Stimulated activated CD4-positive, alpha-beta T cell treated with anti-CD3 and anti-CD28 coated beads, Interleukin-1b, Interleukin-23, amount 100 ng/mL, for 48 hours (primary cell): ENCODE measurements around the gene MAGED4.
"Not testable (repeated sequence)": the region's sequence is repeated elsewhere in the genome, so short reads cannot be mapped to it uniquely, and the experiment has no call there.

ENCODE experiments used
- DNase-seq: peaks from one replicate; pipeline ENCODE4 v3.0.0-alpha.2; 2020

Gene MAGED4, protein sequence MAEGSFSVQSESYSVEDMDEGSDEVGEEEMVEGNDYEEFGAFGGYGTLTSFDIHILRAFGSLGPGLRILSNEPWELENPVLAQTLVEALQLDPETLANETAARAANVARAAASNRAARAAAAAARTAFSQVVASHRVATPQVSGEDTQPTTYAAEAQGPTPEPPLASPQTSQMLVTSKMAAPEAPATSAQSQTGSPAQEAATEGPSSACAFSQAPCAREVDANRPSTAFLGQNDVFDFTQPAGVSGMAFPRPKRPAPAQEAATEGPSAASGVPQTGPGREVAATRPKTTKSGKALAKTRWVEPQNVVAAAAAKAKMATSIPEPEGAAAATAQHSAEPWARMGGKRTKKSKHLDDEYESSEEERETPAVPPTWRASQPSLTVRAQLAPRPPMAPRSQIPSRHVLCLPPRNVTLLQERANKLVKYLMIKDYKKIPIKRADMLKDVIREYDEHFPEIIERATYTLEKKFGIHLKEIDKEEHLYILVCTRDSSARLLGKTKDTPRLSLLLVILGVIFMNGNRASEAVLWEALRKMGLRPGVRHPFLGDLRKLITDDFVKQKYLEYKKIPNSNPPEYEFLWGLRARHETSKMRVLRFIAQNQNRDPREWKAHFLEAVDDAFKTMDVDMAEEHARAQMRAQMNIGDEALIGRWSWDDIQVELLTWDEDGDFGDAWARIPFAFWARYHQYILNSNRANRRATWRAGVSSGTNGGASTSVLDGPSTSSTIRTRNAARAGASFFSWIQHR

DNA sequence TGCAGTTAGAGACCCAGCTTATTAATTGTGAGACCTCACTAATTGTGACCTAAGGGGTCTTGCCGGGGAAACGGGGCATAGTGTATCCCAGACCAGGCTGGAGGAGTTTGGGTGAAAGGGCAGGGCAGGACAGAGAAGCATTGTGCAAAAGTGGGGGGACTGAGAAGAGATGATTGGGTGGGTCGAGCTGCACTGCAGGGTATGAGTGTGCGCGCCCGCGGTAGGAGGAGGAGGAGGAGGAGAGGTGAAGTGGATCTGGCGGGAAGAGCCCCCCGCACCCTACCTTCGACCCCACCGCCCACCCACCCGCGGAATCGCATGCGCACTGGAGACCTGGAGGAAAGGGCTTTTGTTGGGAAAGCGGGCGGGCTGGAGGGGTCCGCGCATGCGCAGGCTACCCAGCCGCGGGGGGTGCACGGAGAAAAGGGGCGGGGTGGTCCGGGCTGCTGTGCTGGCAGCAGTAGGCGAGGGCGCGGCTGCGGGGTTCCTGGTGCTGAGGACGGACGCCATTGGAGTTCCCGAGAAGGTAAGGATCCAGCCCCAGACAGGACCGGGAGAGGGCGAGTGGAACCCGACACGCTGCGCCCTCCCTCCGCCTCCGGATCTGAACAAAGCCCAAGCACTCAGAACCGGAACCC, at the start of gene MAGED4:
Gene MAGED4, plus strand, starts transcription at position 449 of the 638 bp plus-strand sequence. CDS start 1,035 bp downstream, outside the sequence.
- not testable (repeated sequence) for DNase-seq

DNA sequence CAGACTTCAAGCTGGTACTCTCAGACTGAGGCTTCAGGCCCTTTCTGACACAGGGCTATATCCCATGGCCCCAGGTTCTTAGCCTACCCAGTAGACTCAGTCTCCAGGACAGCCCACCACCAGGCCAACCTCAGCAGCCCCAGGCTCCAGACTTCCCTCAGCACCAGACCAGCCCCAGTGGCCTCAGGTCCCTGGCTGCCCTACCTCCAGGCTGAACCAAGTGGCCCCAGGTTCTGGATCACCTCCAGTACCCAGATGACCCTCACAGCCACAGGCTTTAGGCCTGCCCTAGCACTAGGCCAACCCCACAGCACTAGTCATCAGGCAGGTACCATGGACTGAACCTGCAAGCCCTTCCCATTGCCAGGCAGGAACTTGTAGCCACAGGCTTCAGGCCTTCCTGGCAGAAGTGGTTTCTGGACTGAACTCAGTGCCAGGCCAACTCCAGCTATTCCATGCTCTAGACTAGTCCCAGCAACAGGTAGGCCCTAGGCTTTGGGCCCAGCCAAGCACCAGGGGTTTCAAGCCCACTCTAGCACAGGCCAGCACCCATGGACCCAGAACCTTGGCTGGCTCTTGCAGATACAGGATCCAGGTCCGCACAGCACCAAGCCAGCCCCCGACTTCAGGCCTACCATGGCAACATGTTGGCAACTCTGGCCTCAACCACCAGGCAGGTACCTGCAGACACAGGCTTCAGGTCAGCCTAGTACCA, 45.7 kb upstream of the MAGED4 start:
- no peak for DNase-seq

DNA sequence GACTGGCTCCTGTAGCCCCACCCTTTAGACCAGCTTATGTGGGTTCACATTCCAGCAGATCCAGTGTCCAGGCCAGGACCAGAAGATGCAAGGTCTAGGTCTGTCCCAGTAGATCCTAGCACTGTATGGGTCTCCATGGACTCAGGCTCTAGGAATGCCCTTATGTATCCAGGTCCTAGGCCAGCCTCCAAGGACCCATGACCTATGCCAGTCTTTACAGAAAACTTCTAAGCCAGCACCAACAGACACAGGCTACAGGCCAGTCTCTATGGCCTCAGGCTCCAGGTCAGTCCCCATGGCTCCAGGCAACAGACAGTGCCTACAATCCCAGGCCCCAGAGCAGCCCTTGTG, 45.2 kb upstream of the MAGED4 start:
- no peak for DNase-seq

DNA sequence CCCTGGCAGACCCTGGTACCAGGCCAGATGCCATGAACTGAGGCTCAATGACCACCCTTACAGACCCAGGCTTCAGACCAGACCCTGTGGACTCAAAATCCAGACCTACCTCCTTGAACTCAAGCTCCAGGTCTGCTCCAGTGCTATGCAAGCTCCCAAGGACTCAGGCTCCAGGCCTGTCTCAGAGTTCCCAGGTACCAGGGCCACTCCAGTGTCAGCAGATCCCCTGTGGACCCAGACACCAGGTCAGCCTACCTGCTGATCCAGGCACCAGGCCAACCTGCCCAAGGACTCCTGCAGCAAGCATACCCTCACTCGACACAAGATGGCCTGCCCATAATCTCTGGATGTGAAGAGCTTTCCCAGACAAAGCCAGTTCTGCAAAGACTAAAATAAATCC, 44.7 kb upstream of the MAGED4 start:
- no peak for DNase-seq

DNA sequence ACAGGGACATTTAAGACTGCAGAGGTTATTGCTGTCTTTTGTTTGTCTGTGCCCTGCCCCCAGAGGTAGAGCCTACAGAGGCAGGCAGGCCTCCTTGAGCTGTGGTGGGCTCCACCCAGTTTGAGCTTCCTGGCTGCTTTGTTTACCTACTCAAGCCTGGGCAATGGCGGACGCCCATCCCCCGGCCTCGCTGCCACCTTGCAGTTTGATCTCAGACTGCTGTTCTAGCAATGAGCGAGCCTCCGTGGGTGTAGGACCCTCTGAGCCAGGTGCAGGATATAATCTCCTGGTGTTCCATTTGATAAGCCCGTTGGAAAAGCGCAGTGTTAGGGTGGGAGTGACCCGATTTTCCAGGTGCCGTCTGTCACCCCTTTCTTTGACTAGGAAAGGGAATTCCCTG, 34.0 kb upstream of the MAGED4 start:
- DNase-seq: not testable (repeated sequence)

DNA sequence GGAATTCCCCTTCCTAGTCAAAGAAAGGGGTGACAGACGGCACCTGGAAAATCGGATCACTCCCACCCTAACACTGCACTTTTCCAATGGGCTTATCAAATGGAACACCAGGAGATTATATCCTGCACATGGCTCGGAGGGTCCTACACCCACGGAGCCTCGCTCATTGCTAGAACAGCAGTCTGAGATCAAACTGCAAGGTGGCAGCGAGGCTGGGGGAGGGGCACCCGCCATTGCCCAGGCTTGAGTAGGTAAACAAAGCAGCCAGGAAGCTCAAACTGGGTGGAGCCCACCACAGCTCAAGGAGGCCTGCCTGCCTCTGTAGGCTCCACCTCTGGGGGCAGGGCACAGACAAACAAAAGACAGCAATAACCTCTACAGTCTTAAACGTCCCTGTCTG, 24.5 kb upstream of the MAGED4 start:
- not testable (repeated sequence) for DNase-seq

DNA sequence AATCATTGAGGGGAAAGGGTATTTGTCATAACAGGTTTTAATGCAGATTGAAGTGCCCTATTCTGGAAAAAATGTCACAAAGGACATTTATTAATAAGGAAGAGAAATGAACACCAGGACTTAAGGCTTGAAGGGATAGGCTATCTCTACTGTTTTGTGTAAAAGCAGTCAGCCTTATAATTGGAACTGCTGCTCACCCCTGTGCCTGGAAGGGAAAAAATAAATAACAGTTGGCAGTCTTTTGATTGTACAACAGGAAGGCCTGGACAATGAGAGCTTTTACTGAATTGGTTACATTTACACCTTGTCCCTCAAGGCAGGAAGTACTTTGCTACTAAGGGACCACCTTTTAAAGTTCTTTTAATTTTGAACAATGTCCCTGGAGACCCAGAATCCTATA, 17.8 kb upstream of the MAGED4 start:
- DNase-seq: no peak

DNA sequence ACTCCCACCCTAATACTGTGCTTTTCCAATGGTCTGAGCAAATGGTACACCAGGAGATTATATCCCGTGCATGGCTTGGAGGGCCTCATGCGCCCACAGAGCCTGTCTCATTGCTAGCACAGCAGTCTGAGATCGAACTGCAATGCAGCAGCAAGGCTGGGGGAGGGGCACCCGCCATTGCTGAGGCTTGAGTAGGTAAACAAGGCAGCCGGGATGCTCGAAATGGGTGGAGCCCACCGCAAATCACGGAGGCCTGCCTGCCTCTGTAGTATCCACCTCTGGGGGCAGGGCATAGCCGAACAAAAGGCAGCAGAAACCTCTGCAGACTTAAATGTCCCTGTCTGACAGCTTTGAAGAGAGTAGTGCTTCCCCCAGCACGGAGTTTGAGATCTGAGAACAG, 13.6 kb upstream of the MAGED4 start:
- DNase-seq: not testable (repeated sequence)

DNA sequence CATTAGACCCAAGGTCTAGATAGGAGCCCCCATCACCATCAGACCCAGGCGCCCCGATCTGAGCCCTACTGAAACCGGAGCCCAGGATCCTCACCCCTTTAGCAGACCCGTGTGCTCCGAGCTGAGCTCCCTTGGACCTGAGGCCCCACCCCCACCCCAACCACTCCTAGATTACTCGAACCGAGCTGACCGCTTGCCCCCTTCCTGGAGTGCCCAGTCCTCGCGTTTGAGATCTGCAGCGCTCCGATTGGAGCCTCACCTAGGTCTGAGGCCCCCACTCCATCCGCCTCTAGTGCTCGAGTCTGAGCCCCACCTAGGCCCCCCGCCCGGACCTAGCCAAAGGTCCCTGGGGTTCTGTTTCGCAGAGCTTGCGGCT, 378 bp downstream of the MAGED4 start:
- DNase-seq: not testable (repeated sequence)

DNA sequence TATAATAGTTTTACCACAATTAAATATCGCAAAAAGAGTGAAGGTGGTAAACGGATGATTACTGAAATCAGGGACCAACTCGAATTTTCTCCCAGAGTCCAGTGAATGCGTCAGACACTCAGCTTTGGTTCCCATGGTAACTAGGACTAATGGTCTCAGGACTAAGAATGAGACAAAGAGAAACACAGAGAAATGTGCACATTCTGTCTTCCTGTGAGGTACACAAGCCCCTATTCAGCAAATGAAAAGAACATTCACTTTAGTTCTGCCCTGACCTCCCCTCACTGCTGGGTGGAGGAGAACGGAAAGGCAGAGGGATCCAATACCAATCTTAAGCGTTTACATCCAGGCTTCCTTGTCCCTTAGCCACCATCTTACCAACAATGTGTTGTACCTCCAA, 26.7 kb downstream of the MAGED4 start:
- DNase-seq: not testable (repeated sequence)

DNA sequence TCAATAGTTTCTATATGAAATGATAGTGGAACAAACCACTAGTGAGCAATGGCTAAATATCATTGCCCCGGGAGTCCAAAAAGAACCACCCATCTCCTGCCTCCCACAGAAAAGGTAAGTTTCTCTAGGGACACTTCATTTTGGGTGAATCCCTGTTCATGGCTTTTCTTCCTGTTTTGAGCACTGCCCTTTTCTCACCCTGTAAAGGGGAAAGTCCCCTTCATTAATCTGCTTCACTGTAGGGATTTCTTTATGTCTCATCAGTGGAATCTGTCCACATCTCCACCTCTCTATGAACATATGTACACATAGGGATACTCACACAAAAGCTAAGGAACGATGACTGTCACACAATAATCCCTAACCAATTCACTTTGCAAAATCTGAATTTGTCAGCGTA, 28.6 kb downstream of the MAGED4 start:
- no peak for DNase-seq

DNA sequence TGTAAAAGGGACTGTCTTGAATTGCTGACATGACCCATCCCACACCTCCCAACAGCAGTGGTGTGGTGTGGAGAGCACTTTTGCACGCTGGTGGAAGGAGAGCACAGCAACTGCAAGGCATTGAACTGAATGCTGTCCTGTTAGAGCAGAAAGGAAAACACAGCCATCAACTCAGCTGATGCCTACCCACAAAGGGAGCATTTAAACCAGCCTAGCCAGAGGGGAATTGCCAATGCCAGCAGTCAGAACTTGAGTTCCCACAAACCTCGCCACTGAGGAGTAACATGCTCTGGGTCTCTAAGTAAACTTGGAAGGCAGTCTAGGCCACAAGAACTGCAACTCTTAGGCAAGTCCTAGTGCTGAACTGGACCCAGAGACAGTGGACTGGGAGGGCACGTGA, 31.9 kb downstream of the MAGED4 start:
- no peak for DNase-seq

DNA sequence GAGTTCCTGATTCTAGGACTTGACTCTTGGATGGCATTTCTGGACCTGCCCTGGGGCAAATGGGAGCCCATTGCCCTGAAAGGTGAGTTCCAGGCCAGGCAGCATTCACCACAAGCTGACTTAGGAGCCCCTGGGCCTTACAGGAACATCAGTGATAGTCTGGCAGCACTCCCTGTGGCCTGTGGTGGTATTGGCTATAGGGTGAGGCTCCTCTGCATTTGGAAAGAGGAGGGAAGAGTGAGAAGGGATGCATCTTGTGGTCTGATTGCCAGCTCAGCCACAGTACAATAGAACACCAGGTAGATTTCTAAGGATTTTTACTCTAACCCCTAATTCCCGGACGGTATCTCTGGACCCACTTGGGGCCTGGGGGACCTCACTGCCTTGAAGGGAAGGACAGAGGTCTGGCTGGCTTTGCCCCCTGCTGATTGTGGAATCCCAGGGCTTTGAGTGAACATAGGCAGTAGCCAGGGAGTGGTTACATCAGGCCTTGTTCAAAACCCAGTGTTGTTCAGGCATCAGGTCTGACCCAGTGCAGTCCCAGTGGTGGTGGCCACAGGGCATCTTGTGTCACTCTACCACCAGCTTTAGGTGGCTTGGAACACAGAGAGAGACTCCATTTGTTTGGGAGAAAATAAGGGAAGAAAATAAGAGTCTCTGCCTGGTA, 32.9 kb downstream of the MAGED4 start:
- DNase-seq: no peak

DNA sequence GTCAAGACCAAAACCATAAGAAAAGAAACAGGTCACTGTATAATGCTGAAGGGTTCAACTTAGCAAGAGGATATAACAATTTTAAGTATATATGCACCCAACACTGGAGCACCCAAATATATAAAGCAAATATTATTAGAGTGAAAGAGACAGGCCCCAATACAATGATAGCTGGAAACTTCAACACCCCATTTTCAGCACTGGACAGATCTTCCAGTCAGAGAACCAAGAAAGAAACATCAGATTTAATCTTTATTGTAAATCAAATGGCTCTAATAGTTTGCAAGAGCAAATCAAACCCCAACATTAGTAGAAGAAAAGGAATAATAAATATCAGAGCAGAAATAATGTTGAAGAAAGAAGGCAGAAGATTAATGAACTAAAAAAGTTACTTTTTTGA, 36.2 kb downstream of the MAGED4 start:
- no peak for DNase-seq
